ENCODE results near the gene ERBB4. TPM values are rescaled to one million over a fixed set of nuclear protein-coding genes. Genes with fewer than 3 reads are reported as not detected.

Gene ERBB4
- total and polyA plus RNA-seq, 2 of the 8 experiments (the other 6 are each of a cell fraction or from before 2014, with no cell fraction given), result 0.34 to 1.3 TPM

DNA sequence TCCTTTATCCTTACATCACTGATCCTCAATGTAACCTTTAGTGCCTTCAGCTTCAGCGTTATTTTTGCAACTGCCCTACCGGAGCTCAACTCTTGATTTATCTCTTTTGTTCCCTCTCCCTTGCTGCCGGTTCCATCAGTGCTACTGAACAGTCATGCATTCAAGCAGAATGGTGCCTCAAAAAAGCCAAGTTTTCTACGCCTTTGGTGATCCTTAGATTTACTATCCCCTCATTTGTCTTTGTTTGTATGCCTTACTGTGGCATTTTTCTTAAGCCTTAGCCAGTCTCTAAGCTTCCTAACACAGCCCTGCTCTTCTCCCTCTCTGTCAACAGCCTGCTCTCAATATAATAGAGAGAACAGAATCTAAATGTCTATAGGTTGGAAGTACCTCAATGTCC lies 1134.5 kb downstream of the ERBB4 start (continued):
- TF ChIP-seq CHD7 (IDR thresholded peaks at IDR 0.05; ENCODE audit: insufficient replicate concordance, low read length) (no peak), HDAC2 (IDR thresholded peaks at IDR 0.05; ENCODE audit: borderline replicate concordance in 1 of 2, low read depth in 2 of 2, low read length in 2 of 2) (no peak), KDM1A (IDR thresholded peaks at IDR 0.05; ENCODE audit: borderline replicate concordance, low read length) (no peak), SUZ12 (IDR thresholded peaks at IDR 0.05; ENCODE audit: low read length) (no peak), RXRA (IDR thresholded peaks at IDR 0.05; ENCODE audit: insufficient read depth, low read depth, low read length) (no peak), BACH1 (IDR thresholded peaks at IDR 0.05; ENCODE audit: low read length) (no peak), SP2 (IDR thresholded peaks at IDR 0.05; ENCODE audit: low read length) (no peak), GABPA (IDR thresholded peaks at IDR 0.05; ENCODE audit: borderline replicate concordance, insufficient read depth, low read length) (no peak), RFX5 (IDR thresholded peaks at IDR 0.05; ENCODE audit: borderline replicate concordance, low read depth, low read length) (no peak), POLR2A (IDR thresholded peaks at IDR 0.05; ENCODE audit: control extremely low read depth in 1 of 2, low read depth in 2 of 2, low read length in 2 of 2) (no peak), RNF2 (IDR thresholded peaks at IDR 0.05; ENCODE audit: borderline replicate concordance, low read depth, low read length, missing control alignments, poor library complexity, severe bottlenecking) (no peak), TEAD4 (IDR thresholded peaks at IDR 0.05; ENCODE audit: low read depth, low read length) (no peak)
